WTC11 (cell line): Measurements from ENCODE around the gene MYBPC2. TPM values are rescaled to one million over a fixed set of nuclear protein-coding genes. Genes with fewer than 3 reads are reported as not detected.

Experiments used
- ATAC-seq: fragments of 200-7000 bp; cut with Tn5 transposase; 2 replicates; pipeline ENCODE4 v1.10.0; 2021; ENCODE audit warnings: mild to moderate bottlenecking, moderate library complexity
- CTCF ChIA-PET: fragments of 300-600 bp; sonication (Branson Sonifier 250); formaldehyde crosslinking; loops from one replicate; lab custom pipeline; 2021; ENCODE audit warnings: antibody characterized with exemption; lab: Charles Lee
- POLR2A ChIA-PET: fragments of 350-600 bp; sonication (Branson Sonifier 250); formaldehyde crosslinking; loops from one replicate; lab custom pipeline; 2021; ENCODE audit warnings: antibody characterized with exemption; lab: Charles Lee
- DNase-seq: peaks from one replicate; pipeline ENCODE4 v3.0.0; 2021; ENCODE audit warnings: low spot score
- H3K27ac Mint-ChIP-seq: 2 replicates; pipeline ENCODE4 v1.8.0; 2021; ENCODE audit warnings: mixed read lengths
- H3K27me3 Mint-ChIP-seq: 2 replicates; pipeline ENCODE4 v1.8.0; 2021; ENCODE audit warnings: low read depth, mild to moderate bottlenecking, moderate library complexity, mixed read lengths
- H3K36me3 Mint-ChIP-seq: 2 replicates; pipeline ENCODE4 v1.8.0; 2021; ENCODE audit warnings: mixed read lengths
- H3K4me1 Mint-ChIP-seq: 2 replicates; pipeline ENCODE4 v1.8.0; 2022; ENCODE audit warnings: mixed read lengths
- H3K4me3 Mint-ChIP-seq: 2 replicates; pipeline ENCODE4 v1.8.0; 2021; ENCODE audit warnings: mild to moderate bottlenecking, moderate library complexity, mixed read lengths
- H3K9me3 Mint-ChIP-seq: 2 replicates; pipeline ENCODE4 v1.8.0; 2021; ENCODE audit warnings: mixed read lengths
- FOXK1 ChIP-seq: sonication (generic); formaldehyde crosslinking; IDR thresholded peaks from 2 replicates; pipeline ENCODE4 v1.8.0; 2022; ENCODE audit warnings: mild to moderate bottlenecking, moderate library complexity, missing genetic modification reagents
- GABPB1 ChIP-seq: sonication (generic); formaldehyde crosslinking; IDR thresholded peaks from 2 replicates; pipeline ENCODE4 v1.8.1; 2023; ENCODE audit warnings: mild to moderate bottlenecking, missing genetic modification reagents
- GRHL2 ChIP-seq: fragments of 250-450 bp; sonication (Bioruptor Pico); IDR thresholded peaks from 2 replicates; pipeline ENCODE4 v1.8.0; 2022; ENCODE audit warnings: mild to moderate bottlenecking, moderate library complexity; ENCODE audit not compliant: insufficient replicate concordance, severe bottlenecking
- IRF2 ChIP-seq: sonication (generic); formaldehyde crosslinking; IDR thresholded peaks from 2 replicates; pipeline ENCODE4 v1.8.0; 2022; ENCODE audit warnings: low read depth, missing genetic modification reagents, borderline replicate concordance
- NR1H2 ChIP-seq: sonication (generic); formaldehyde crosslinking; IDR thresholded peaks from 2 replicates; pipeline ENCODE4 v1.9.0; 2021; ENCODE audit warnings: mild to moderate bottlenecking, moderate library complexity, missing genetic modification reagents
- PRRX2 ChIP-seq: fragments of 250-450 bp; sonication (Bioruptor Pico); IDR thresholded peaks from 2 replicates; pipeline ENCODE4 v1.8.0; 2021; ENCODE audit warnings: mild to moderate bottlenecking
- SOX15 ChIP-seq: fragments of 250-450 bp; sonication (Bioruptor Pico); IDR thresholded peaks from 2 replicates; pipeline ENCODE4 v1.9.0; 2021; ENCODE audit warnings: mild to moderate bottlenecking
- TEAD1 ChIP-seq: sonication (generic); formaldehyde crosslinking; IDR thresholded peaks from 2 replicates; pipeline ENCODE4 v1.8.0; 2022; ENCODE audit warnings: mild to moderate bottlenecking, missing genetic modification reagents
- ZNF138 ChIP-seq: sonication (generic); formaldehyde crosslinking; conservative IDR thresholded peaks from 2 replicates; pipeline ENCODE4 v1.8.1; 2022; ENCODE audit warnings: mild to moderate bottlenecking, moderate library complexity, missing genetic modification reagents
- ZNF423 ChIP-seq: fragments of 250-450 bp; sonication (Bioruptor Pico); IDR thresholded peaks from 2 replicates; pipeline ENCODE4 v2.1.2; 2022; ENCODE audit warnings: mild to moderate bottlenecking, moderate library complexity
- ZNF671 ChIP-seq: fragments of 250-450 bp; sonication (Bioruptor Pico); IDR thresholded peaks from 2 replicates; pipeline ENCODE4 v1.8.0; 2021; ENCODE audit warnings: mild to moderate bottlenecking
- total RNA-seq: library from RNA; stranded (reverse); gene quantifications from 3 replicates; pipeline ENCODE4 v1.2.3, GENCODE V29; 2021
- TF ChIP-seq, protein P1 (sequence below): fragments of 200-600 bp; IDR thresholded peaks from 2 replicates; pipeline ENCODE4 v1.8.0; 2022; ENCODE audit warnings: antibody characterized with exemption
- TF ChIP-seq, protein P2 (sequence below): sonication (generic); formaldehyde crosslinking; IDR thresholded peaks from 2 replicates; pipeline ENCODE4 v1.8.1; 2022; ENCODE audit warnings: missing genetic modification reagents, borderline replicate concordance
- TF ChIP-seq, protein P3 (sequence below): fragments of 250-450 bp; sonication (Bioruptor Pico); conservative IDR thresholded peaks from 2 replicates; pipeline ENCODE4 v1.9.0; 2021; ENCODE audit warnings: mild to moderate bottlenecking
- TF ChIP-seq, protein P4 (sequence below): sonication (generic); formaldehyde crosslinking; IDR thresholded peaks from 2 replicates; pipeline ENCODE4 v1.8.1; 2023; ENCODE audit warnings: mild to moderate bottlenecking, missing genetic modification reagents, borderline replicate concordance
- TF ChIP-seq, protein P5 (sequence below): sonication (generic); formaldehyde crosslinking; IDR thresholded peaks from 2 replicates; pipeline ENCODE4 v1.8.0; 2022; ENCODE audit warnings: mild to moderate bottlenecking, missing genetic modification reagents
- TF ChIP-seq, protein P6 (sequence below): sonication (generic); formaldehyde crosslinking; IDR thresholded peaks from 2 replicates; pipeline ENCODE4 v1.8.0; 2022; ENCODE audit warnings: mild to moderate bottlenecking, missing genetic modification reagents
- TF ChIP-seq, protein P7 (sequence below): fragments of 250-450 bp; sonication (Bioruptor Pico); IDR thresholded peaks from 2 replicates; pipeline ENCODE4 v1.9.0; 2021; ENCODE audit warnings: mild to moderate bottlenecking

MYBPC2 gene
- total RNA-seq, 1 experiment from 2014 or later = 2.6 TPM

DNA sequence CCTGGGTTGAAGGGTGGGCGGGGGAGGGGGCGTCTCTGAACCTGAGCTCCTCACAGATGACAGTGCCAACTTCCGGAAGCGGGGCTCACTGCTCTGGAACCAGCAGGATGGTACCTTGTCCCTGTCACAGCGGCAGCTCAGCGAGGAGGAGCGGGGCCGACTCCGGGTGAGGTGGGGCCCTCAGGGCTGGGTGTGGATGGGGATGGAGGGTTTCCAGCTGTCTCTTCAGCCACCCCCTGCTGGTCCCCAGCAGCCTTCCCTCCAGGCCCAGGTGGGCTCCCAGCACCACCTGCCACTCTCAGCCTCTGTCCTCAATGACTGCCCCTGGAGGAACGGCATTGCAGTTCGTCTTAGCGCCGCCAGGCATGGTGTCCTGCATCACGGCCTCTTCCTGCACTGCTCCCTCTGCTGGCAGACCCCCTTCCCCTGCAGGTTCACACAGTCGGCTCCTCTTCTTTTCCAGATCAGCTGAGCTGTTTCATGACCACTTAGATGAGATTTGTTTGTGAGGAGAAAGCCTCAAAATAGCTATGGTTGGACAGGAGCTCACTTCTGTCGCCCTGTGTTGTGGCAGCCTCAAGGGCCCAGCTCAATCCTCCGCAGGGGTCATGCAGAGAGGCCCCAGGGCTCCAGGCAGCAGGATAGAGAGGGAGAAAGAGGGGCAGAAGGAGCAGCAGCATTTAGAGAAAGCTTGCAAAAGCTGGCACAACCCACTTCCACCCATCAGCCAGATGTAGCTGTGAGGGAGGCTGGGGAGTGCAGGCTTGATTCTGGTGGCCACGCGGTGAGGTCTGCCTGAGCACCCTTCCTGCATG is 46.4 kb downstream of the MYBPC2 start:
- ChIA-PET CTCF (interaction anchor here (0.6 to 2.1 kb wide), 21 partner anchors 9 to 1055 kb away, joined by 3 to 20 read pairs (median 4); partner anchors contain the start of genes JOSD2 and POLD1), POLR2A (no interaction called here)
- DNase-seq (peak; percentile 77), ATAC-seq (peak; percentile 18)
- Mint-ChIP-seq H3K9me3 (peaks cover 7% of the 10 kb centered on the region; the same call in 1 of the 2 replicates), H3K4me1 (peaks cover 9% of the 10 kb centered on the region), H3K27ac (no peak overlapping the region), H3K4me3 (no peak overlapping the region), H3K27me3 (no peaks in the 10 kb centered on the region; the same call in 1 of the 2 replicates), H3K36me3 (peaks cover 35% of the 10 kb centered on the region)
- TF ChIP-seq IRF2 (CRISPR knock-in tag) (no peak), SOX15 (CRISPR knock-in tag) (no peak), GABPB1 (peak; percentile 23; the same call in 1 of the 2 replicates)
- TF ChIP-seq, protein P1, sequence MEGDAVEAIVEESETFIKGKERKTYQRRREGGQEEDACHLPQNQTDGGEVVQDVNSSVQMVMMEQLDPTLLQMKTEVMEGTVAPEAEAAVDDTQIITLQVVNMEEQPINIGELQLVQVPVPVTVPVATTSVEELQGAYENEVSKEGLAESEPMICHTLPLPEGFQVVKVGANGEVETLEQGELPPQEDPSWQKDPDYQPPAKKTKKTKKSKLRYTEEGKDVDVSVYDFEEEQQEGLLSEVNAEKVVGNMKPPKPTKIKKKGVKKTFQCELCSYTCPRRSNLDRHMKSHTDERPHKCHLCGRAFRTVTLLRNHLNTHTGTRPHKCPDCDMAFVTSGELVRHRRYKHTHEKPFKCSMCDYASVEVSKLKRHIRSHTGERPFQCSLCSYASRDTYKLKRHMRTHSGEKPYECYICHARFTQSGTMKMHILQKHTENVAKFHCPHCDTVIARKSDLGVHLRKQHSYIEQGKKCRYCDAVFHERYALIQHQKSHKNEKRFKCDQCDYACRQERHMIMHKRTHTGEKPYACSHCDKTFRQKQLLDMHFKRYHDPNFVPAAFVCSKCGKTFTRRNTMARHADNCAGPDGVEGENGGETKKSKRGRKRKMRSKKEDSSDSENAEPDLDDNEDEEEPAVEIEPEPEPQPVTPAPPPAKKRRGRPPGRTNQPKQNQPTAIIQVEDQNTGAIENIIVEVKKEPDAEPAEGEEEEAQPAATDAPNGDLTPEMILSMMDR = peak; percentile 37; the same call in 1 of the 2 replicates

DNA sequence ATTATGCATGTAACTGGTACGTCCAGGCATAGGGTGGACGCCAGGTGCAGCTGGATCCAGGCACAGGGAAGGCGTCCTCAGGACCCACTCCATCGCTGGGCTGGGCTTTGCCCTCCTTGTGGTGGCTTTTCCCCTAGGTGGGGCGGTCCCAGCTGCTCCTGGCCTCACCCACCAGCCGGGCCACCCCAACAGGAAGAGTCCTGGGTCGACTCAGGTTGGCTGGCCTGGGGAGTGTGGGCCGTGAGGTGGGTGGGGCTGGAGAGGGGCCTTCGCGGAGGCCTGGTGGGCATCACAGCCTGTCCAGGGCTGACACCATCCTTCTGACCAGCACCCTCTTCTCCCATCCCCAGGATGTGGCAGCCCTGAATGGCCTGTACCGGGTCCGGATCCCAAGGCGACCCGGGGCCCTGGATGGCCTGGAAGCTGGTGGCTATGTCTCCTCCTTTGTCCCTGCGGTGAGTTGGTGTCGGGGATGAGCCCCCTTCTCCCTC is 47.1 kb downstream of the MYBPC2 start:
- Mint-ChIP-seq H3K9me3 (peaks cover 9% of the 10 kb centered on the region), H3K4me1 (peaks cover 9% of the 10 kb centered on the region), H3K27ac (no peak overlapping the region), H3K27me3 (peaks cover 2% of the 10 kb centered on the region), H3K4me3 (no peak overlapping the region), H3K36me3 (peaks cover 38% of the 10 kb centered on the region)
- POLR2A ChIA-PET = no interaction called here
- CTCF ChIA-PET = interaction anchor here (0.6 to 2.1 kb wide), 17 partner anchors 9 to 218 kb away, joined by 3 to 20 read pairs (median 5); partner anchors contain the start of genes JOSD2 and POLD1
- no peak for DNase-seq
- ATAC-seq = no peak
- TF ChIP-seq, protein P2, sequence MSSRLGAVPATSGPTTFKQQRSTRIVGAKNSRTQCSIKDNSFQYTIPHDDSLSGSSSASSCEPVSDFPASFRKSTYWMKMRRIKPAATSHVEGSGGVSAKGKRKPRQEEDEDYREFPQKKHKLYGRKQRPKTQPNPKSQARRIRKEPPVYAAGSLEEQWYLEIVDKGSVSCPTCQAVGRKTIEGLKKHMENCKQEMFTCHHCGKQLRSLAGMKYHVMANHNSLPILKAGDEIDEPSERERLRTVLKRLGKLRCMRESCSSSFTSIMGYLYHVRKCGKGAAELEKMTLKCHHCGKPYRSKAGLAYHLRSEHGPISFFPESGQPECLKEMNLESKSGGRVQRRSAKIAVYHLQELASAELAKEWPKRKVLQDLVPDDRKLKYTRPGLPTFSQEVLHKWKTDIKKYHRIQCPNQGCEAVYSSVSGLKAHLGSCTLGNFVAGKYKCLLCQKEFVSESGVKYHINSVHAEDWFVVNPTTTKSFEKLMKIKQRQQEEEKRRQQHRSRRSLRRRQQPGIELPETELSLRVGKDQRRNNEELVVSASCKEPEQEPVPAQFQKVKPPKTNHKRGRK (CRISPR knock-in tag) = no peak
- TF ChIP-seq ZNF671 (CRISPR knock-in tag) = no peak
- TF ChIP-seq, protein P3, sequence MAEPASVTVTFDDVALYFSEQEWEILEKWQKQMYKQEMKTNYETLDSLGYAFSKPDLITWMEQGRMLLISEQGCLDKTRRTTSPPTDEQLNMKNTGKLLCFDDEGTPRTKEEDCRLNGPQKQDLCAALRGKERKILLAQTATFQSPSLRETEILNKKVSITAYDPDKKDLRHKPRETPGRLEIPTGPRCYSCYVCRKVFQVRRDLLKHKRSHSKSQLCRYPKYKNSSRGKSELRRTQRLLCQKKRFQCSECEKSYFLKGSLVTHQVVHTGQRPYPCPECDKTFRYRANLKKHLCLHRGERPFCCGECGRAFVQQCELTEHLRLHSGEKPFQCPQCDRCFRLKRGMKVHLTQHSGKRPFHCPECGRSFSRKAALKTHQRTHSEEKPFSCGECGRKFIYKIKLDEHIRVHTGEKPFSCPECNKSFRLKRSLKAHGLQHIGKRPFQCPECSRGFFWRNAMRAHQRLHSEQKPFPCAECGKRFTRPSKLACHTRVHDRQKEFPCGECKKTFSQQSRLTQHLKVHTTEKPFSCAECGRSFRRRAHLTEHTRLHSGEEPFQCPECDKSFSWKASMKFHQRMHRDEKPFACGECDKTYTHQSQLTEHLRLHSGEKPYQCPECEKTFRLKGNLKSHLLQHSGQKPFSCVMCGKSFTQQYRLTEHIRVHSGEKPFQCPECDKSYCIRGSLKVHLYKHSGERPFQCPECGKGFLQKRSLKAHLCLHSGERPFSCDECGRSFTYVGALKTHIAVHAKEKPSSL (CRISPR knock-in tag) = no peak
- TF ChIP-seq, protein P4, sequence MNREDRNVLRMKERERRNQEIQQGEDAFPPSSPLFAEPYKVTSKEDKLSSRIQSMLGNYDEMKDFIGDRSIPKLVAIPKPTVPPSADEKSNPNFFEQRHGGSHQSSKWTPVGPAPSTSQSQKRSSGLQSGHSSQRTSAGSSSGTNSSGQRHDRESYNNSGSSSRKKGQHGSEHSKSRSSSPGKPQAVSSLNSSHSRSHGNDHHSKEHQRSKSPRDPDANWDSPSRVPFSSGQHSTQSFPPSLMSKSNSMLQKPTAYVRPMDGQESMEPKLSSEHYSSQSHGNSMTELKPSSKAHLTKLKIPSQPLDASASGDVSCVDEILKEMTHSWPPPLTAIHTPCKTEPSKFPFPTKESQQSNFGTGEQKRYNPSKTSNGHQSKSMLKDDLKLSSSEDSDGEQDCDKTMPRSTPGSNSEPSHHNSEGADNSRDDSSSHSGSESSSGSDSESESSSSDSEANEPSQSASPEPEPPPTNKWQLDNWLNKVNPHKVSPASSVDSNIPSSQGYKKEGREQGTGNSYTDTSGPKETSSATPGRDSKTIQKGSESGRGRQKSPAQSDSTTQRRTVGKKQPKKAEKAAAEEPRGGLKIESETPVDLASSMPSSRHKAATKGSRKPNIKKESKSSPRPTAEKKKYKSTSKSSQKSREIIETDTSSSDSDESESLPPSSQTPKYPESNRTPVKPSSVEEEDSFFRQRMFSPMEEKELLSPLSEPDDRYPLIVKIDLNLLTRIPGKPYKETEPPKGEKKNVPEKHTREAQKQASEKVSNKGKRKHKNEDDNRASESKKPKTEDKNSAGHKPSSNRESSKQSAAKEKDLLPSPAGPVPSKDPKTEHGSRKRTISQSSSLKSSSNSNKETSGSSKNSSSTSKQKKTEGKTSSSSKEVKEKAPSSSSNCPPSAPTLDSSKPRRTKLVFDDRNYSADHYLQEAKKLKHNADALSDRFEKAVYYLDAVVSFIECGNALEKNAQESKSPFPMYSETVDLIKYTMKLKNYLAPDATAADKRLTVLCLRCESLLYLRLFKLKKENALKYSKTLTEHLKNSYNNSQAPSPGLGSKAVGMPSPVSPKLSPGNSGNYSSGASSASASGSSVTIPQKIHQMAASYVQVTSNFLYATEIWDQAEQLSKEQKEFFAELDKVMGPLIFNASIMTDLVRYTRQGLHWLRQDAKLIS (CRISPR knock-in tag) = no peak
- TF ChIP-seq, protein P5, sequence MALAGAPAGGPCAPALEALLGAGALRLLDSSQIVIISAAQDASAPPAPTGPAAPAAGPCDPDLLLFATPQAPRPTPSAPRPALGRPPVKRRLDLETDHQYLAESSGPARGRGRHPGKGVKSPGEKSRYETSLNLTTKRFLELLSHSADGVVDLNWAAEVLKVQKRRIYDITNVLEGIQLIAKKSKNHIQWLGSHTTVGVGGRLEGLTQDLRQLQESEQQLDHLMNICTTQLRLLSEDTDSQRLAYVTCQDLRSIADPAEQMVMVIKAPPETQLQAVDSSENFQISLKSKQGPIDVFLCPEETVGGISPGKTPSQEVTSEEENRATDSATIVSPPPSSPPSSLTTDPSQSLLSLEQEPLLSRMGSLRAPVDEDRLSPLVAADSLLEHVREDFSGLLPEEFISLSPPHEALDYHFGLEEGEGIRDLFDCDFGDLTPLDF (CRISPR knock-in tag) = no peak
- TF ChIP-seq GRHL2 (CRISPR knock-in tag) = no peak
- TF ChIP-seq ZNF423 (CRISPR knock-in tag) = no peak
- no peak for TF ChIP-seq PRRX2 (CRISPR knock-in tag)
- TF ChIP-seq, protein P6, sequence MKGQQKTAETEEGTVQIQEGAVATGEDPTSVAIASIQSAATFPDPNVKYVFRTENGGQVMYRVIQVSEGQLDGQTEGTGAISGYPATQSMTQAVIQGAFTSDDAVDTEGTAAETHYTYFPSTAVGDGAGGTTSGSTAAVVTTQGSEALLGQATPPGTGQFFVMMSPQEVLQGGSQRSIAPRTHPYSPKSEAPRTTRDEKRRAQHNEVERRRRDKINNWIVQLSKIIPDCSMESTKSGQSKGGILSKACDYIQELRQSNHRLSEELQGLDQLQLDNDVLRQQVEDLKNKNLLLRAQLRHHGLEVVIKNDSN = no peak
- no peak for TF ChIP-seq TEAD1 (CRISPR knock-in tag)
- TF ChIP-seq, protein P7, sequence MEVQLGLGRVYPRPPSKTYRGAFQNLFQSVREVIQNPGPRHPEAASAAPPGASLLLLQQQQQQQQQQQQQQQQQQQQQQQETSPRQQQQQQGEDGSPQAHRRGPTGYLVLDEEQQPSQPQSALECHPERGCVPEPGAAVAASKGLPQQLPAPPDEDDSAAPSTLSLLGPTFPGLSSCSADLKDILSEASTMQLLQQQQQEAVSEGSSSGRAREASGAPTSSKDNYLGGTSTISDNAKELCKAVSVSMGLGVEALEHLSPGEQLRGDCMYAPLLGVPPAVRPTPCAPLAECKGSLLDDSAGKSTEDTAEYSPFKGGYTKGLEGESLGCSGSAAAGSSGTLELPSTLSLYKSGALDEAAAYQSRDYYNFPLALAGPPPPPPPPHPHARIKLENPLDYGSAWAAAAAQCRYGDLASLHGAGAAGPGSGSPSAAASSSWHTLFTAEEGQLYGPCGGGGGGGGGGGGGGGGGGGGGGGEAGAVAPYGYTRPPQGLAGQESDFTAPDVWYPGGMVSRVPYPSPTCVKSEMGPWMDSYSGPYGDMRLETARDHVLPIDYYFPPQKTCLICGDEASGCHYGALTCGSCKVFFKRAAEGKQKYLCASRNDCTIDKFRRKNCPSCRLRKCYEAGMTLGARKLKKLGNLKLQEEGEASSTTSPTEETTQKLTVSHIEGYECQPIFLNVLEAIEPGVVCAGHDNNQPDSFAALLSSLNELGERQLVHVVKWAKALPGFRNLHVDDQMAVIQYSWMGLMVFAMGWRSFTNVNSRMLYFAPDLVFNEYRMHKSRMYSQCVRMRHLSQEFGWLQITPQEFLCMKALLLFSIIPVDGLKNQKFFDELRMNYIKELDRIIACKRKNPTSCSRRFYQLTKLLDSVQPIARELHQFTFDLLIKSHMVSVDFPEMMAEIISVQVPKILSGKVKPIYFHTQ (CRISPR knock-in tag) = no peak
- no peak for TF ChIP-seq NR1H2 (CRISPR knock-in tag)
- TF ChIP-seq ZNF138 (CRISPR knock-in tag) = no peak
- no peak for TF ChIP-seq FOXK1 (CRISPR knock-in tag)
- TF ChIP-seq, all 79 proteins: peak for 0
